DMS53 treated with DMSO at 0.1 percent for 48 hours (cell line): ENCODE measurements around the gene MPC1L.
A peak's percentile ranks its signal among the peaks of the same experiment; 100 is the strongest.

ENCODE experiments used
- DNase-seq: peaks from one replicate; lab custom pipeline; 2025; ENCODE audit not compliant: unreplicated experiment; lab: John Stamatoyannopoulos, UW

The MPC1L gene

GRCh38 chrX:40625294-40625693 lies 2.1 kb downstream of the MPC1L start:
- DNase-seq, result no peak

GRCh38 chrX:40628506-40628905 lies 5.3 kb downstream of the MPC1L start:
- no peak for DNase-seq

DNA sequence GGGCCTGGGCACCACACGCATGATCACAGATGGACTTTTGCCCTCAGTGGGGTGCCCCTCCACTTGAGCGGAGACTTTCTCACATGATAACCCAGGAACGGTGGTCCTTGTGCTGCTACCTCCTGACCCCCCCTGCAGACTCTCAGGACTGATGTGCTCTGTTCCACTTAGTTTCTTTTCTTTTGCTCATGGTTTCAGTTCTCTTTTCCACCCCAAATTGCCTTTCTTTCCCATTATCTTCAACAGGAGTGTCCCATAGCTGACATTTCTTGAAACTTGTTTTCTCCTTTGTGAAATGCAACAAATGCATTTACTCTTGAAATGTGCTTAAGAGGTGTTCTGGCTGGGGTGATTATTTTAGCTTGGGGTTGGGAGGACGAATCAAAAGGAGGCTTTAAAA lies 9.0 kb downstream of the MPC1L start:
- DNase-seq, result no peak

DNA sequence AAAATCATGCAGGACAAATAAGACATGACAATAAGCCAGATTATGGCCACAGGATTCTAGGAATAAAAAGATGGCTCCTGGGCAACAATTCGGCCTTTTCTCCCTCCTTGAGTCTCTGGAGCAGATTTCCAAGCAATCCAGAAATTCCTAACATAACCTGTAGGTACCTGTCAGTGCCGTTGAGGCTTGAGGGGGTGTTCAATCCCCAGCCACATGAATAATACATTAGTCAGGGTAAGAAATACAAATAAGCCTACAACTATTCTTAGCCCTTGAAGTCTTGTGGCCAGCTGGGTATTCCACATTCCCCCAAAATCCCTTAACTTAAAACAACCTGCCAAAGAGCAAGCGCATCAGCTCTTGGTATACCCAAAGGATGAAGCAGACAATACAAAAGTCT lies 14.5 kb downstream of the MPC1L start:
- DNase-seq, result no peak

- no peak for DNase-seq
Measured at GRCh38 chrX:40644176-40644575, 20.9 kb downstream of the MPC1L start.

DNA sequence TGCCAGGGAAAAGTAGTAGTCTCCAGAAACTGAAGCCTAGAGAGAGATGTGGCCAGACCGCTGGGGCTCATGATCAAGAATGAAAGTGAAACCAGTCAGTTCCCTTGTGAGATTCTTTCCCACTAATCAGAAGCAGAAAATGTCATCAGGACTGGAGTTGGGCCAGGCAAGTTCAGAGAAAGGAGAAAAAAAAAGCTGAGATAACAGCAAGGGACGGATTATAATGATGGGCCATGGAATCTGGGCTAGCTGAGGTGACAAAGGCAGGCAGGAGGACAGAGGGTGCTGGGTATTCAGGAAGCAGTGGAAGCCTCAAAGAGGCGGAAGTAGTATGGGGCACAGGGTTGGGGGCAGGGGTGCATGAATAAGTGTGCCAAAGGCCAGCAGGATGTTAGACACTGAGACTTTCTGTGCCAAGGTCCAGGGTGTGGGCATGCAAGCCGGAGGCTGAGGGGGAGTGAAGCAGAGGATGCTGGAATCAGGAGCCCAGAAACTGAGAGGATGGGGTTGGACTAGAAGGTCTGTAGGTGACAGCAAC lies 21.7 kb downstream of the MPC1L start:
- no peak for DNase-seq

DNA sequence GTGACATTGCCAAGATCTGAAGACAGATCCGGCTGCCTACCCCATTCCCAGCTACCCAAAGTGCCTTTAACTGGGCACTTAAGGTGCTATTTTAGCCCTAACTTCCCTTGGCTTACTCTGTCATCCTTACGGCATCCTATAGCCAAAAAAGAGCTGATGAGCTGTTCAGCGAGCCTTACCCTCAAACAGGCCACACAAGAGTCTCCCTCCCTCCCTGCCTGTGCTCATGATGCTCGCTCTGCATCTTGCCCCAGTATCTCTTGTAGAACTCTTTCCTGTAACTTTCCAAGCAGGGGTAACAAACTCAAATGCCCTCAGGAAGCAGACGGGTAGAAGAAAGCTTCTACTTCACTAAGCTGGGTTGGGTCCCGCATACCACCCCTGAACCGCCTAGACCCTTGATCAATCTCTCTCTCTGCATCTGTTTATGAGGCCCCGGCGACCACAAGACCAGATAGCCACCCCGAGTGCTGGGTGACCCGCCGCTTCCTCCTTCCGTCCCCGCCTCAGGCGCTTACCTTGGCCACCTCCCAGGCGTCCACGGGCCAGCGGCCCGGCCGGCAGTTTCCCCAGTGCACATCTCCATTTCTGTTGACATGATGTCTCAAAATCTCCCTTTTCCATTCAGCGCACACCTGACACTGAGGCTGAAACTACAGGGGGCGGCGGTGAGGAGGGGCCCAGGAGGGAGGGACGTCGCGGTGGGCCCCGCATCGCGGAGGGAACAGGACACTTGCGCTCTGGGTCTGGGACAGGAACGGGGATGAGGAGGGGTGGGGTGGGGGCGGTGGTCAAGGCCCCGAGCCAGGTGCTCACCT lies 23.5 kb downstream of the MPC1L start:
- DNase-seq, result no peak

DNA sequence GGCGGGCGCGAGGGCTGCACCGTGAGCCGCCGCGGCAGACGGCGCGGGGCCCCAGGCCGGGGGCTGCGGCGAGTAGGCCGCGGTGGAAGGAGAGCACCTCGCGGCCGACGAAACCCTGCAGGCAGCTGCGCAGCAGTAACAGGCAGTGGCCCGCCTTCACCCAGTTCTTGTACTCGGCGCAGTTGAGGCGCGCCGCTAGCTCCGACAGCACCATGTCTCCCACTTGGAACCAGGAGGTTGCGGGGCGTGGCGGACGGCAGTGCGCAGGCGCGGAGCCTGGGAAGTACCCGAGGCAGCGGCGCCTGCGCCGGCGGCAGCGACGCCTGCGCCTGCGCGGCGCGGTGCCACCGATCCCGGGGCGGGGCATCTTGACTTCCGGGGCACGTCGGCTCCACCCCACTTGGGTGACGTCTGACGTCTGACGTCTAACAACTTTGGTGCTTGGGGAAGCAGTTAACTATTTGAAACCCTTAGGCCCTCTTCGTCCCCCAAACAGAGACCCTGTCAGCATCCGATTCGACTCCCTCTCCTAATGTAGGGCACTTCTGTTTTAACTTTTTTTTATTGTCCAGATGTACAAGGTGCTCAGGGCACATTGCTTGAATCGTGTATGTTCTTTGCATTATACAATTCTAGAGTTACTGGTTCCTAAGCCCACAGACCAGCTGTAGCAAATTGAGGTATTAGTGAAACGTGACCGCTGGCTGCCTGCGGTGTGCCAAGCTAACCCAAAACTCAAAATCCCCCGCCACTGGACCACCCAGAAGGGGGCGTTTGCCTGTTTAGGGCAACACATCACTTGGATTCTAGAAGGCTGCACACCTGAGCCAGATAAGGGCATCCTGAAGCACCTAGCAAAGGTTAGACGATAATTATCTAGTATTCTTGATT lies 24.3 kb downstream of the MPC1L start, which contains the start of gene CXorf38:
Gene CXorf38 (minus strand): TSS at position 255 of the 891 bp plus-strand sequence. CDS start 41 bp downstream, at position 214.
- peak; percentile 77 for DNase-seq

- DNase-seq, result peak; percentile 53
Measured at GRCh38 chrX:40651620-40652223, 28.5 kb downstream of the MPC1L start.

GRCh38 chrX:40652664-40653063 lies 29.4 kb downstream of the MPC1L start:
- no peak for DNase-seq

GRCh38 chrX:40653535-40653934 lies 30.3 kb downstream of the MPC1L start:
- DNase-seq, result no peak

DNA sequence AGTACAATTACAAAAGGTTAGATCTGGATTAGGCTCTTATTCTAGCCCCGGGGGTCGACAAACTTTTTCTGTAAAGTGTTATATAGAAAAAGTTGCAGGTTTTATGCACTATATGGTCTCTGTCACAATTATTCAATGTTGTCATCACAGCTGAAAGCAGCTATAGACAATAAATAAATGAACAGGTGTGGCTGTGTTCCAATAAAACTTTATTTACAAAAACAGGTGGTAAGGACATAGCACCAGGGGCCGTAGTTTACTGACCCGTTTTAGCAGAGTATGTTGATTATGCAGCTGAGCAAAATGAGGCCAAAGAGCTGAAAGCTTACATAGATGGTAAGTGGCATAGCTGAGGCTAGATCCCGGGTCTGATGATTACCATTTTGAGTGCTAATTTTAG lies 37.2 kb downstream of the MPC1L start:
- no peak for DNase-seq

DNA sequence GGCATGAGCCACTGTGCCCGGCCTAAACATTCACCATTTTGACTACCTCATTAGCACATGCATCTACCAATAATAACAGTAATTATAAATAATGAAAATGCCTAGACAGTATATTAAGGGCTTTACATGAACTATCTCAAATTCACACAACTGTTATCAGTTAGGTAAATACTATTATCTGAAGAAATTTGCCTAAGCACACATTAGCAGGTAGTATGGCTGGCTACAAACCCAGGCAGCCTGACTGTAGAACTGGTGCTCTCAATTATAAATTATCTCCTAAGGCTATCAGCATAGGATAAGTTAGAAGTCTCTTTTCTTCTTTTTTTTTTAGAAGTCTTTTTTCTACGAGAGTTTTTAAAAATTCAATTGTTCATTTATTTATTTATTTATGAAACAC lies 38.3 kb downstream of the MPC1L start:
- no peak for DNase-seq

- no peak for DNase-seq
Measured at GRCh38 chrX:40663078-40663740, 40.0 kb downstream of the MPC1L start.

DNA sequence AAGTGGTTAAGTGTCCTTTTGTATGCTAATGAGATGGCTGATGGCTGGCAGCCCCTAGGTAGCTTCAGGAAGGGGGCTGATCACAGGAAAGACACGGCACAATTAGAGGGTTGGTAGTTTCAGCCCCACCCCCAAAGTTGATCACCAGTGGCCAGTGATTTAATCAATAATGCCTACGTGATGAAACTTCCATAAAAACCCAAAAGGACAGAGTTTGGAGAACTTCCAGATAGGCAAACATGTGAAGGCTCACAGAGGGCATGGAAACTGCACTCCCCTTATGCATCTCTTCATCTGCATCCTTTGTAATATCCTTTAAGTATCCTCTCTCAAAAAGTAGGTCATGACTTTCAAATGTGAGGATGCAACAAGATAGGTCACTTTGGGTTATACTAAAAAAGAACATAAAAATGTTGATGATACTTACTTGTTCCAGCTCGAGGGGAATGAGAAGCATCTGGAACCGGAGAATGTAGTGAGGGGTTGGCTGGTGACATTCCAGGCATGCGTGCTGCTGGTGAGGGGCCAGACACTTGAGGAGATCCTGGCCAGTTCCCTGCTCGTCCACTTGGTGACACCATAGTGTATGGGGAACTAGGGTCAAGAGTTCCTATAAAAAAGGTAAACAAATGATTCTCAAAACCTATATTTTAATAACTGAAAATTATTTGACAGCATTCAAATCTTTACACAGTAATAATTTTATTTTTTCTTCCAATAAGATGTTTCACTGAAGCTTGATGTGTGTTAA lies 40.8 kb downstream of the MPC1L start:
- DNase-seq, result no peak

DNA sequence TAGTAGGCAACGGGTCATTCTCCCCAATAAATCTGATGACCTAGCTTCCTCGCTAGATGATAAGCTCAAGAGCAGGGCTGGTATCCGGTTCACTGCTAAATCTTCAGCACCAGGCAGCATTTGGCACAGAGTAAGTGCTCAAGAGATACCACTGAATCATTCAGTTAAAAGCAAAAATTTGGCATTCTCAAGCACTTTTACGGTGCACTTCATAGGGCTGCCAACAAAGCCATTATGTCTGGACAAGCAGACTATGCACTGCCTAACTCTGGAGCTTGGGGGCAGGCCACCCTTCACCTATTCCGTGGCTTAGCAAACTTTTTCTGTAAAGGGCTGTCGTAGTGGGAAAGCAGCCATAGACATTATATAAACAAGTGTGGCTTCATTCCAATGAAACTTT lies 47.9 kb downstream of the MPC1L start:
- no peak for DNase-seq
